Neuronal stem cell (in vitro differentiated cells): Measurements from ENCODE around the gene SUPT3H. TPM values are rescaled to one million over a fixed set of nuclear protein-coding genes. Genes with fewer than 3 reads are reported as not detected.

Experiments used
- DNase-seq: peaks from one replicate; pipeline ENCODE4 v3.0.0-alpha.2; 2013; ENCODE audit warnings: low spot score
- H2AFZ ChIP-seq: one replicate; pipeline ENCODE4 v1.6.1; 2013; ENCODE audit warnings: mild to moderate bottlenecking, low read length, inconsistent platforms
- H2AK5ac ChIP-seq: 2 replicates; pipeline ENCODE4 v1.6.1; 2013; ENCODE audit warnings: low read depth, mild to moderate bottlenecking, inconsistent platforms, low read length, moderate library complexity, mixed read lengths
- H2BK120ac ChIP-seq: 2 replicates; pipeline ENCODE4 v1.6.1; 2013; ENCODE audit warnings: low read depth, mild to moderate bottlenecking, inconsistent platforms, low read length, moderate library complexity, mixed read lengths
- H2BK12ac ChIP-seq: one replicate; pipeline ENCODE4 v1.6.1; 2013; ENCODE audit warnings: low read length, inconsistent platforms
- H2BK15ac ChIP-seq: 2 replicates; pipeline ENCODE4 v1.6.1; 2013; ENCODE audit warnings: mild to moderate bottlenecking, low read length, inconsistent platforms, mixed read lengths
- H2BK5ac ChIP-seq: one replicate; pipeline ENCODE4 v1.6.1; 2013; ENCODE audit warnings: inconsistent platforms, mild to moderate bottlenecking, low read length, moderate library complexity
- H3K14ac ChIP-seq: one replicate; pipeline ENCODE4 v1.6.1; 2013; ENCODE audit warnings: low read length, inconsistent platforms
- H3K18ac ChIP-seq: 2 replicates; pipeline ENCODE4 v1.6.1; 2013; ENCODE audit warnings: low read length, inconsistent platforms
- H3K23ac ChIP-seq: 2 replicates; pipeline ENCODE4 v1.6.1; 2013; ENCODE audit warnings: low read depth, mild to moderate bottlenecking, mixed read lengths, low read length, inconsistent platforms; ENCODE audit not compliant: poor library complexity
- H3K27ac ChIP-seq: replicated peaks from 3 replicates; pipeline ENCODE4 v1.5.1; 2013; ENCODE audit warnings: low read length, inconsistent platforms
- H3K27me3 ChIP-seq, 3 experiments: 2 replicates each; pipeline ENCODE4 v1.6.1; 2013; ENCODE audit warnings: low read length in 3 of 3, mild to moderate bottlenecking in 2 of 3, inconsistent platforms in 1 of 3, low read depth in 1 of 3, mixed read lengths in 1 of 3, moderate library complexity in 1 of 3; ENCODE audit not compliant: control insufficient read depth in 3 of 3, insufficient read depth in 3 of 3
- H3K36me3 ChIP-seq, 2 donors: replicated peaks in 1 of 2; 2 replicates each; pipeline ENCODE4 v1.6.1; 2013; ENCODE audit warnings: low read length in 2 of 2; ENCODE audit not compliant: control insufficient read depth in 2 of 2, insufficient read depth in 2 of 2
- H3K4ac ChIP-seq: 2 replicates; pipeline ENCODE4 v1.6.1; 2013; ENCODE audit warnings: inconsistent platforms, mild to moderate bottlenecking, low read length, moderate library complexity
- H3K4me1 ChIP-seq, 2 donors: 1 replicate in 1 of 2; 2 replicates in 1 of 2; pipeline ENCODE4 v1.6.1; 2013; ENCODE audit warnings: low read length in 2 of 2, low read depth in 1 of 2; ENCODE audit not compliant: control insufficient read depth in 2 of 2, insufficient read depth in 1 of 2
- H3K4me2 ChIP-seq: one replicate; pipeline ENCODE4 v1.6.1; 2013; ENCODE audit warnings: mild to moderate bottlenecking, low read length, inconsistent platforms; ENCODE audit not compliant: insufficient read depth, poor library complexity, severe bottlenecking
- H3K4me3 ChIP-seq, 2 donors: 2 replicates each; pipeline ENCODE4 v1.5.1; 2013; ENCODE audit warnings: low read length in 2 of 2, mild to moderate bottlenecking in 2 of 2, inconsistent platforms in 1 of 2, moderate library complexity in 1 of 2
- H3K79me1 ChIP-seq: one replicate; pipeline ENCODE4 v1.6.1; 2013; ENCODE audit warnings: low read depth, mild to moderate bottlenecking, inconsistent platforms, low read length, moderate library complexity
- H3K9ac ChIP-seq: one replicate; pipeline ENCODE4 v1.6.1; 2013; ENCODE audit warnings: mild to moderate bottlenecking, low read depth, low read length, inconsistent platforms; ENCODE audit not compliant: poor library complexity
- H3K9me3 ChIP-seq, 2 donors: replicated peaks in 1 of 2; 2 replicates each; pipeline versions ENCODE3 to v1.6.1; 2013; ENCODE audit warnings: low read length in 2 of 2, mild to moderate bottlenecking in 2 of 2, inconsistent platforms in 1 of 2, low read depth in 1 of 2, mixed read lengths in 1 of 2, moderate library complexity in 1 of 2; ENCODE audit not compliant: control insufficient read depth in 2 of 2, insufficient read depth in 1 of 2
- H4K8ac ChIP-seq: one replicate; pipeline ENCODE4 v1.6.1; 2013; ENCODE audit warnings: low read depth, mild to moderate bottlenecking, inconsistent platforms, low read length, moderate library complexity
- H4K91ac ChIP-seq: one replicate; pipeline ENCODE4 v1.6.1; 2013; ENCODE audit warnings: low read length, low read depth, mild to moderate bottlenecking, inconsistent platforms; ENCODE audit not compliant: poor library complexity
- WGBS, 2 donors: extraction: QIAGEN DNeasy Blood & Tissue Kit; methylation state at CpG; one replicate each; pipeline ENCODE4 v1.1.7; 2013; ENCODE audit warnings: missing lambda C conversion rate in 2 of 2, mixed read lengths in 1 of 2; ENCODE audit not compliant: insufficient read length in 2 of 2, insufficient replicate concordance in 1 of 2; ENCODE audit errors: extremely low coverage in 2 of 2; 5-methylcytosine and 5-hydroxymethylcytosine counted together
- polyA plus RNA-seq, 2 experiments: library from polyadenylated mRNA; stranded (reverse); fragments of 200-250 nt; gene quantifications; one replicate each; pipeline ENCODE4 v1.2.3, GENCODE V29; 2013

Gene SUPT3H
- 29.0 TPM for polyA plus RNA-seq (2013, experiment 1 of 2)
- 29.2 TPM for polyA plus RNA-seq (2013, experiment 2 of 2)

DNA sequence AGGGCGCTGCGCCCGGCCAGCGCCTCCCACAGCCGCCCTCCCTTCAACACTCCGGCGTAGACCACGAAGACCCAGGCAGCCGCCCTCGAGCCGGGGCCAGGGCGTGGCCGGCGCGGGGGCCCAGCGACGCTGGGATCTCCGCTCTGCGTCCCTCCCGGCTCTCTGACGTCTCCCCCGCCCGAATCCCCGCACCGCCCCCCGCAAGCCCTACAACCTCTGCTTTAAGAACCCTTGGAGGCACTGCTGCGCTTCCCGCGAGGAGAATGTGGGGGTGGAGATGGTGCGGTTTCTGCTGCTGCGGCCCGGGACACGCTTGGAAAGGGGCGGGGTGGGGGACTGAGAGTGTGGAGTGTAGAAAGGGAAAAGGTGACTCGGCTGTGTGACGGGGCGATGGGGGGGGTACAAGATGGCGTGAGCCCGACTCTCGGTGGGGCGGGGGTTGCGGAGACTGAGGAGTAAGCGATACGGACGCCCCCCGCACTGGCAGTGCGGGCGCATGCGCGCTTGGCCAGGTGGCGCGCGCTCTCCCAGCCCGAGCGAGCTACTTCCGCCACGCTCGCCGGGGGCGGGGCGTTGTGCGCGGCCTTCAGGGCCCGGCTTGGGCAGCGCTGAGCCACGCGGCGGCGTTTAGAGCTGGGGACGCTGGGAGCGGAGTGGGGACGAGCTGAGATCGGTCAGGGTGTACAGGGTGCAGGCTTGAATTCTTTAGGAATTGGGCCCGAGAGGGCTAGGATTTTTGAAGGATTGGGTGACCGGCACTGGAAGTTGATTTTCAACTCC, at the start of gene SUPT3H:
Gene SUPT3H, minus strand, starts transcription at position 381 of the 780 bp plus-strand sequence.
- Histone ChIP-seq H2BK120ac (peak within 1 kb of the TSS; percentile 55), H3K4me3 (peak within 1 kb of the TSS; percentile 55 to 89), H4K91ac (no peak within 1 kb of the TSS), H3K14ac (peak within 1 kb of the TSS; percentile 82), H4K8ac (no peak within 1 kb of the TSS), H2AK5ac (no peak within 1 kb of the TSS), H3K18ac (peak within 1 kb of the TSS; percentile 98), H3K27ac (peak within 1 kb of the TSS; percentile 94), H2AFZ (peak within 1 kb of the TSS; percentile 95), H3K4me1 (peaks cover 2 to 9% of the 10 kb centered on the region in 2 donors), H3K4me2 (peak within 1 kb of the TSS; percentile 57), H3K4ac (no peak within 1 kb of the TSS), H3K9ac (peak within 1 kb of the TSS; percentile 90), H3K9me3 (no peaks in the 10 kb centered on the region), H2BK15ac (peak within 1 kb of the TSS; percentile 81), H2BK12ac (no peak within 1 kb of the TSS), H3K27me3 (no peaks in the 10 kb centered on the region), H3K36me3 (peaks cover 0 to 14% of the 10 kb centered on the region in 2 donors), H2BK5ac (peak within 1 kb of the TSS; percentile 82), H3K79me1 (no peaks in the 10 kb centered on the region), H3K23ac (peak within 1 kb of the TSS; percentile 100)
- WGBS, 2 donors = no CpG with 5 or more reads among the region's 75 CpGs
- peak; percentile 93 for DNase-seq

DNA sequence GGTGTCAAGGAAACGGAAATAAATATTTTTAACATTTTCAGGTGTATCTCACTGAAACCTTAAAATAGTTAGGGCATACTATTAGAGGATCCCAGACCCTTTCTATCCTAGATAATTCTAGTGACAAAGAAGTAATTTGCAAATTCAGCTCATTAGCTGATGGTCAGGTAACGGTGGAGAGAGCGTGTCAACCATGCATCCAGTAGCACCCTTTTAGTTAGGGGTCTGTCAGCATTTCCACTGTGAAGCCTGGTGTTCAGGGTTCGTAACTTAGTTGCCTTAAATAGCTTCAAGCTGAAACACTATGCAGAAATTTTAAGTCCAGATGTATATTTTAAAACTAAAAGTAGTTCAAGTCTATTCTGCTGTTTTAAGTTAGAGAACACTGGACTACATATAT, 48.5 kb upstream of the SUPT3H start:
- no CpG with 5 or more reads among the region's 4 CpGs for WGBS, 2 donors
- H2AK5ac ChIP-seq = no peak overlapping the region
- H3K4me3 ChIP-seq = no peak overlapping the region
- H3K36me3 ChIP-seq = peaks cover 0 to 45% of the 10 kb centered on the region in 2 donors
- no peak overlapping the region for H3K14ac ChIP-seq
- no peak overlapping the region for H3K4ac ChIP-seq
- no peak overlapping the region for H2BK15ac ChIP-seq
- no peak for DNase-seq
- no peak overlapping the region for H4K8ac ChIP-seq
- peaks cover 3% of the 10 kb centered on the region for H3K79me1 ChIP-seq
- H3K23ac ChIP-seq = no peak overlapping the region
- H3K27me3 ChIP-seq = peaks cover 0 to 30% (median 9%) of the 10 kb centered on the region in 3 experiments
- H4K91ac ChIP-seq = no peak overlapping the region
- no peak overlapping the region for H3K4me2 ChIP-seq
- no peak overlapping the region for H2AFZ ChIP-seq
- H3K27ac ChIP-seq = no peak overlapping the region
- no peaks in the 10 kb centered on the region for H3K9me3 ChIP-seq
- H2BK5ac ChIP-seq = no peak overlapping the region
- H3K9ac ChIP-seq = no peak overlapping the region
- no peak overlapping the region for H2BK12ac ChIP-seq
- H3K18ac ChIP-seq = no peak overlapping the region
- H2BK120ac ChIP-seq = no peak overlapping the region
- H3K4me1 ChIP-seq = peaks cover 2 to 4% of the 10 kb centered on the region in 2 donors

DNA sequence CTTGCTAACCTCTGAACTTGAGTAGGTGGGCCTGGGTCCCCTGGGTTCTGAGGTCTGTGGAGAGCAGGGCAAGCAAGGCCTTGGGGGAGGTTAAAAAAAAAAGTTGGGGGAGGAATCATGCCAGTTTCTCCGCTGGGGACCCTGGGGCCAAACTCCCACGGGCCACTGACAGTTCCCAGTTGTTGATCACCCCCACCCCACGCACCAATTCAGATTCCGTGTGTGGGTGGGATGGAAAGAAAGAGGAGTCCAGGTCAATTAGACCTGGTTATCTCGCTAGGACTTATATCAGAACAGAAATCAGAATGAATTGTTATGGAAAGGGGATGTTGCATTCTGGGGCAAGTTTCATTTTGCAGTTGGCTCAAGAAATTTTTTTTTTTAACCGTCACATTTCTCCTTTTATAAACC, 46.7 kb upstream of the SUPT3H start:
- Histone ChIP-seq H3K4me2 (no peak overlapping the region), H3K4me3 (peak overlapping the region in 1 of 2 donors; percentile 73), H3K4ac (no peak overlapping the region), H2BK12ac (no peak overlapping the region), H3K4me1 (peaks cover 7 to 8% of the 10 kb centered on the region in 2 donors), H2BK5ac (no peak overlapping the region), H3K14ac (no peak overlapping the region), H2BK120ac (no peak overlapping the region), H3K9ac (no peak overlapping the region), H2AK5ac (peak overlapping the region; percentile 70), H2AFZ (peak overlapping the region; percentile 89), H3K36me3 (peaks cover 0 to 33% of the 10 kb centered on the region in 2 donors), H3K27me3 (peaks cover 0 to 47% (median 15%) of the 10 kb centered on the region in 3 experiments), H4K8ac (no peak overlapping the region), H3K18ac (peak overlapping the region; percentile 76), H3K27ac (no peak overlapping the region), H3K79me1 (peaks cover 3% of the 10 kb centered on the region), H3K9me3 (no peaks in the 10 kb centered on the region), H3K23ac (peak overlapping the region; percentile 10), H2BK15ac (no peak overlapping the region), H4K91ac (no peak overlapping the region)
- WGBS, 2 donors = no CpG with 5 or more reads among the region's 6 CpGs
- no peak for DNase-seq

DNA sequence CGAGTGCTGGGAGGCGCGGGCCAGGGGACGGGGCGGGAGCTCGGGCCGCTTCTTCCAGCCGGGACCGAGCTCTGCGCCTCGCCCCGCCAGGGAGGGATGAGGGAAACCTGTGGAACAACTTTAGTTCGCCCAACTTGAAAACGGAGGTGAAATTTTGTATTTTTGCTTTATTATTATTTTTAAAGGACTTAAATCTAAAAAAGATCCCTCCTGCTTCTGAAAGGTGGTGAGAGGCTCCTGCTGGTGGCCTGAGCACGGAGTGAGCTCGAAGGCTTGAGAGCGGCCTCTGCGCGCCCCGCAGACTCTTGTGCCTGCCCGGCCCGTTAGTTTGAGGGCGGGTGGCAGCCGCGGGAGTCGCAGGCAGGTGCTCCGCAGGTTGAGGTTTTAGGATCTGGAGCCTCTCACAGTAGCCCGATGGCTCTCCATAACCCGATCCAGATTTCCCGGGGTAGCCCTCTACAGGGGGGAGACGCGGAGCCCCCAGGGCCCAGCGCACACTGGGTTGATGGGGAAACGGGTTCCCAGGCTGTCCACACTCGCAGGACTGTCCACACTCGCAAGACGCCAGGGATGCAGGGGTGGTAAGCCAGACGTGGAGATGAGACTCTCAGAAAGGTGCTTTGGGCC, 46.2 kb upstream of the SUPT3H start:
- DNase-seq = peak; percentile 11
- peaks cover 0 to 52% (median 15%) of the 10 kb centered on the region in 3 experiments for H3K27me3 ChIP-seq
- peak overlapping the region; percentile 89 for H2AFZ ChIP-seq
- H3K9ac ChIP-seq = peak overlapping the region; percentile 88
- peaks cover 8 to 13% of the 10 kb centered on the region in 2 donors for H3K4me1 ChIP-seq
- H3K9me3 ChIP-seq = no peaks in the 10 kb centered on the region
- H2BK5ac ChIP-seq = no peak overlapping the region
- H3K23ac ChIP-seq = peak overlapping the region; percentile 43
- H2BK12ac ChIP-seq = peak overlapping the region; percentile 41
- no peak overlapping the region for H4K8ac ChIP-seq
- H2AK5ac ChIP-seq = peak overlapping the region; percentile 70
- peak overlapping the region; percentile 96 for H3K4me2 ChIP-seq
- no peak overlapping the region for H3K27ac ChIP-seq
- peak overlapping the region; percentile 95 for H3K18ac ChIP-seq
- H3K79me1 ChIP-seq = peaks cover 3% of the 10 kb centered on the region
- WGBS, 2 donors = no CpG with 5 or more reads among the region's 38 CpGs
- H3K36me3 ChIP-seq = peaks cover 0 to 28% of the 10 kb centered on the region in 2 donors
- no peak overlapping the region for H2BK120ac ChIP-seq
- H2BK15ac ChIP-seq = peak overlapping the region; percentile 97
- no peak overlapping the region for H4K91ac ChIP-seq
- no peak overlapping the region for H3K14ac ChIP-seq
- no peak overlapping the region for H3K4ac ChIP-seq
- H3K4me3 ChIP-seq = peak overlapping the region; percentile 73 to 86
